Measurements from ENCODE around the gene NDUFS5.

GRCh38 chr1:38994196-38994595 is 32.0 kb upstream of the NDUFS5 start:
- TF ChIP-seq CTCF (IDR thresholded peaks at IDR 0.05) (no peak), POLR2AphosphoS5 (IDR thresholded peaks at IDR 0.05) (no peak), POLR2A (IDR thresholded peaks at IDR 0.05) (no peak)

Data from breast epithelium (tissue), 3 donors.